GM12801 (cell line): ENCODE results near the gene DNAJC27.

Source experiments
- CTCF ChIP-seq: IDR thresholded peaks from one replicate; pipeline ENCODE4 v1.5.1; 2011; ENCODE audit warnings: control low read depth; ENCODE audit not compliant: insufficient read length; ENCODE audit errors: extremely low read depth

The DNAJC27 gene

GRCh38 chr2:24961903-24962302 is 9.9 kb downstream of the DNAJC27 start:
- TF ChIP-seq CTCF, result no peak

GRCh38 chr2:24959761-24960160 is 12.0 kb downstream of the DNAJC27 start:
- no peak for TF ChIP-seq CTCF

GRCh38 chr2:24958411-24958935 is 13.3 kb downstream of the DNAJC27 start:
- no peak for TF ChIP-seq CTCF

GRCh38 chr2:24957976-24958375 is 13.8 kb downstream of the DNAJC27 start:
- no peak for TF ChIP-seq CTCF

- no peak for TF ChIP-seq CTCF
Observed at GRCh38 chr2:24957221-24957620, 14.5 kb downstream of the DNAJC27 start.

GRCh38 chr2:24955921-24956320 is 15.8 kb downstream of the DNAJC27 start:
- TF ChIP-seq CTCF, result no peak

GRCh38 chr2:24955232-24955631 is 16.5 kb downstream of the DNAJC27 start:
- no peak for TF ChIP-seq CTCF

- no peak for TF ChIP-seq CTCF
Observed at GRCh38 chr2:24950102-24950501, 21.7 kb downstream of the DNAJC27 start.
